Lower leg skin (tissue), 3 donors: ENCODE data around the gene JUND.

Experiments
- POLR2A ChIP-seq, 2 donors: fragments of 450-650 bp; IDR thresholded peaks; one replicate each; pipeline ENCODE4 v1.6.1; 2016 to 2017; ENCODE audit warnings: antibody characterized with exemption in 2 of 2, mild to moderate bottlenecking in 1 of 2, moderate library complexity in 1 of 2
- TF ChIP-seq, protein P1 (sequence below), 3 donors: fragments of 450-650 bp; IDR thresholded peaks; one replicate each; pipeline ENCODE4 v1.5.1; 2016; ENCODE audit warnings: antibody characterized with exemption in 3 of 3, mild to moderate bottlenecking in 3 of 3, moderate library complexity in 2 of 3

- no peak for TF ChIP-seq POLR2A (IDR thresholded peaks at IDR 0.05)
- TF ChIP-seq, protein P1, sequence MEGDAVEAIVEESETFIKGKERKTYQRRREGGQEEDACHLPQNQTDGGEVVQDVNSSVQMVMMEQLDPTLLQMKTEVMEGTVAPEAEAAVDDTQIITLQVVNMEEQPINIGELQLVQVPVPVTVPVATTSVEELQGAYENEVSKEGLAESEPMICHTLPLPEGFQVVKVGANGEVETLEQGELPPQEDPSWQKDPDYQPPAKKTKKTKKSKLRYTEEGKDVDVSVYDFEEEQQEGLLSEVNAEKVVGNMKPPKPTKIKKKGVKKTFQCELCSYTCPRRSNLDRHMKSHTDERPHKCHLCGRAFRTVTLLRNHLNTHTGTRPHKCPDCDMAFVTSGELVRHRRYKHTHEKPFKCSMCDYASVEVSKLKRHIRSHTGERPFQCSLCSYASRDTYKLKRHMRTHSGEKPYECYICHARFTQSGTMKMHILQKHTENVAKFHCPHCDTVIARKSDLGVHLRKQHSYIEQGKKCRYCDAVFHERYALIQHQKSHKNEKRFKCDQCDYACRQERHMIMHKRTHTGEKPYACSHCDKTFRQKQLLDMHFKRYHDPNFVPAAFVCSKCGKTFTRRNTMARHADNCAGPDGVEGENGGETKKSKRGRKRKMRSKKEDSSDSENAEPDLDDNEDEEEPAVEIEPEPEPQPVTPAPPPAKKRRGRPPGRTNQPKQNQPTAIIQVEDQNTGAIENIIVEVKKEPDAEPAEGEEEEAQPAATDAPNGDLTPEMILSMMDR (IDR thresholded peaks at IDR 0.05), result no peak
Measured at GRCh38 chr19:18259893-18260292, 21.5 kb downstream of the JUND start.
